ENCODE measurements around the gene RNF180.

Gene RNF180

DNA sequence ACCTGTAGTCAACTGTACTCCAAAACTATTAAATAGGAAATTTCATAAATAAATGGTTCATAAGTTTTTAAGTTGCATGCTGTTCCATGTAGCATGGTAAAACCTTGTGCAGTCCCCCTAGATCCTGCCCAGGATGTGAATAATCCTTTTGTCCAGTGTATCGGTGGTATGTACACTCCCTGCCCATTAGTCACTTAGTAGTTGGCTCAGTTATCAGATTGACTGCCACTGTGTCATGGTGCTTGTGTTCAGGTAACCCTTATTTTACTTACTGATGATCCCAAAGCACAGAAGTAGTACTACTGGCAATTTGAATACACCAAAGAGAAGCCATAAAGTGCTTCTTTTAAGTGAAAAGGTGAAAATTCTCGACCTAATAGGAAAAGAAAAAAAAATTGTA is 134.2 kb downstream of the RNF180 start:
- TF ChIP-seq, protein P1, sequence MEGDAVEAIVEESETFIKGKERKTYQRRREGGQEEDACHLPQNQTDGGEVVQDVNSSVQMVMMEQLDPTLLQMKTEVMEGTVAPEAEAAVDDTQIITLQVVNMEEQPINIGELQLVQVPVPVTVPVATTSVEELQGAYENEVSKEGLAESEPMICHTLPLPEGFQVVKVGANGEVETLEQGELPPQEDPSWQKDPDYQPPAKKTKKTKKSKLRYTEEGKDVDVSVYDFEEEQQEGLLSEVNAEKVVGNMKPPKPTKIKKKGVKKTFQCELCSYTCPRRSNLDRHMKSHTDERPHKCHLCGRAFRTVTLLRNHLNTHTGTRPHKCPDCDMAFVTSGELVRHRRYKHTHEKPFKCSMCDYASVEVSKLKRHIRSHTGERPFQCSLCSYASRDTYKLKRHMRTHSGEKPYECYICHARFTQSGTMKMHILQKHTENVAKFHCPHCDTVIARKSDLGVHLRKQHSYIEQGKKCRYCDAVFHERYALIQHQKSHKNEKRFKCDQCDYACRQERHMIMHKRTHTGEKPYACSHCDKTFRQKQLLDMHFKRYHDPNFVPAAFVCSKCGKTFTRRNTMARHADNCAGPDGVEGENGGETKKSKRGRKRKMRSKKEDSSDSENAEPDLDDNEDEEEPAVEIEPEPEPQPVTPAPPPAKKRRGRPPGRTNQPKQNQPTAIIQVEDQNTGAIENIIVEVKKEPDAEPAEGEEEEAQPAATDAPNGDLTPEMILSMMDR (IDR thresholded peaks at IDR 0.05; ENCODE audit: extremely low read depth, missing control alignments): no peak
- DNase-seq (ENCODE audit: low spot score): no peak

- no peak for DNase-seq (ENCODE audit: low spot score)
- TF ChIP-seq, protein P1 (IDR thresholded peaks at IDR 0.05; ENCODE audit: extremely low read depth, missing control alignments): no peak
These were observed 135.9 kb downstream of the RNF180 start for GRCh38 chr5:64301566-64301965.

DNA sequence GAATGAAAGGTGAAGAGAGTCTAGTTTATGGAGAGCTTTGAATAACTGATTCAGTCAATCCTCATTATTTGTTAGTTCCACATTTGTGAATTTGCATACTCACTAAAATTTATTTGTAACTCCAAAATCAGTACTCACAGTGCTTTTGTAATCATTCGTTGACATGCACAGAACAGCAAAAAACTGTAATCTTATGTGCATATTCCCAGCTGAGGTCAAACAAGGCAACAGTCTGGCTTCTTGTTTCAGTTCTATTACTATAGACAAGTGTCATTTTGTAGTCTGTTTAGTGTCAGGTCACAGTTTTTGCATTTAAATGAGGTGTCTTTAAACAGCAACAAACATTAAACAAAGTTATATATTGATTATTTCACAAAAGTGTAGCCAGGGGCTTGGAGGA is 142.5 kb downstream of the RNF180 start:
- TF ChIP-seq, protein P1 (IDR thresholded peaks at IDR 0.05; ENCODE audit: extremely low read depth, missing control alignments): no peak
- DNase-seq (ENCODE audit: low spot score): no peak

DNA sequence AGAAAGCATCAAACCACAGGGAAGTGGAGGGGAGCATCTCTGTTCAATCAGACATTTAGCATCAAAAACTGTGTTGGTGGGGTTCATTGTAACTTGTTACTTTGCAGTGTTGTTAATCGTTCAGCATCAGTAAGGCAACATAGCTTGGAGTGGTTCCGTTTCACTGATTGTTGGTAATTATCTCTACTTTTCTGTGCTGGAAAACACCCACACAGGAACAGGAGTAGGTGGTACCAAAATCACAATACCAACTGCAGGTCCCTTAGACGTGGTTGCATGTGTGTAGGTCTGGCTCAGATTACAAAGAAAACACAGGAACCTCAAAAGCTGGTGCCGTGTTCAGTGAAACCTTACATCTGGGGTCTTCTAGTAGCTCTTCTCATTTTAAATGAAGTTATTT is 146.8 kb downstream of the RNF180 start:
- no peak for DNase-seq (ENCODE audit: low spot score)
- TF ChIP-seq, protein P1 (IDR thresholded peaks at IDR 0.05; ENCODE audit: extremely low read depth, missing control alignments): no peak

GRCh38 chr5:64315778-64316177 is 150.1 kb downstream of the RNF180 start:
- TF ChIP-seq, protein P1 (IDR thresholded peaks at IDR 0.05; ENCODE audit: extremely low read depth, missing control alignments): no peak
- DNase-seq (ENCODE audit: low spot score): no peak

- DNase-seq (ENCODE audit: low spot score): no peak
- TF ChIP-seq, protein P1 (IDR thresholded peaks at IDR 0.05; ENCODE audit: extremely low read depth, missing control alignments): no peak
These were observed 152.5 kb downstream of the RNF180 start for GRCh38 chr5:64318175-64318574.

DNA sequence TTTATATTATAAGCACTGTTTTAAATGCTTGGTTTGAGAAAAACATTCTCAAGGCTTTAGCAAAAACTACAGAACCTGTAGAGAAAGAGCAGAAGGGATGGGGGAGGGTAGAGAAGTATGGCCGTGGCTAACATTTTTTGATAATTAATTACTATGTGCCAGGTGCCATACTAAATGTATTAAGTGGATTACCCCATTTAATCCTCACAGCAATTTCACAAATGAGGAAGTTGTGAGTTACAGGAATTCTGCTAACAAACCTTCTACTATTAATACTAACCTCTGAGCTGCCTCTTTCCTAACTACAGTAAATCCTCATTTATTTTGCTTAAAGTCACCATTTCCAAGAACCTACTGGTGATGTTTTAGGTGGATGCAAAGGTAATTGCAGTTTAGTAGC is 157.9 kb downstream of the RNF180 start:
- DNase-seq (ENCODE audit: low spot score): no peak
- TF ChIP-seq, protein P1 (IDR thresholded peaks at IDR 0.05; ENCODE audit: extremely low read depth, missing control alignments): no peak

All from GM20000 (cell line).